Measurements from ENCODE around the gene FIBIN.
A peak's percentile ranks its signal among the peaks of the same experiment; 100 is the strongest.

The FIBIN gene

DNA sequence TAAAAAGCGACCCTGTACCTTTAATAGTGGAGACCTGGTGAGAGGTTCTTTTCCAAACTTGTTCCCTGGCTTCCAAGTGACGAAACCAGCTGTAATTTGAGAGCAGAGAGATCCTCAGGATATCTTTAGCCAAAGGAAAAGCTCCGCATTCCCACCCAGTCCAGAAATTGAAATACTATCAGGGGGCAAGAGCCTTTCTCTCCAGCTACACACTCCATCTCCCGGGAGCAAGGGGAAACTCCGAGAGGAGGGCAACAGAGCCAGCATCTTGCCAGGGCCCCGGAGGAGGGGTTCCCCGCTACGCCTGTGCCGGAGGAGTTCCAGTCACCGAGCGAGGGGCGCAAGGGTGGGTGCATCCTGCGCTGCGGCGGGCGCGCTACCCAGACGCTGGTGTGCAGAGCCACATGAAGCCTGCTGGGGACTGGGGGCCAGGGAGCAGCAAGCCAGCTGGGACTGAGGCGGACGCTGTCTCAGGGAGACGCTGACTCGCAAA, at the start of gene FIBIN:
Gene FIBIN (plus strand): TSS at position 148 of the 493 bp plus-strand sequence. CDS start 415 bp downstream, outside the sequence.
- Histone ChIP-seq H3K4me3 (ENCODE audit: low read length) (peak within 1 kb of the TSS; percentile 88), H3K9me3 (ENCODE audit: control insufficient read depth, low read length) (no peaks in the 10 kb centered on the region)
- DNase-seq (ENCODE audit: low read depth): peak; percentile 90

GRCh38 chr11:26944866-26945664, 48.8 kb upstream of the FIBIN start:
- peak overlapping the region; percentile 37 for H3K9ac ChIP-seq (ENCODE audit: low read length)
- peaks cover 65% of the 10 kb centered on the region for H3K4me1 ChIP-seq (ENCODE audit: control insufficient read depth, insufficient read depth, low read length)
- no peaks in the 10 kb centered on the region for H3K9me3 ChIP-seq (ENCODE audit: control insufficient read depth, low read length)
- H3K36me3 ChIP-seq (ENCODE audit: control insufficient read depth, insufficient read depth, low read length, severe bottlenecking): no peaks in the 10 kb centered on the region
- peak; percentile 68 for DNase-seq (ENCODE audit: low read depth)
- no peak overlapping the region for H3K4me3 ChIP-seq (ENCODE audit: low read length)
- H3K27me3 ChIP-seq (replicated peaks; ENCODE audit: control insufficient read depth, insufficient read depth, low read length): no peaks in the 10 kb centered on the region

More for the DNA sequence above, at the start of gene FIBIN:
- Histone ChIP-seq H3K36me3 (ENCODE audit: control insufficient read depth, insufficient read depth, low read length, severe bottlenecking) (no peaks in the 10 kb centered on the region), H3K4me1 (ENCODE audit: control insufficient read depth, insufficient read depth, low read length) (peaks cover 41% of the 10 kb centered on the region), H3K9ac (ENCODE audit: low read length) (peak within 1 kb of the TSS; percentile 92), H3K27me3 (replicated peaks; ENCODE audit: control insufficient read depth, insufficient read depth, low read length) (no peaks in the 10 kb centered on the region)

GRCh38 chr11:26946257-26946716, 47.6 kb upstream of the FIBIN start:
- Histone ChIP-seq H3K4me1 (ENCODE audit: control insufficient read depth, insufficient read depth, low read length) (peaks cover 75% of the 10 kb centered on the region), H3K4me3 (ENCODE audit: low read length) (no peak overlapping the region), H3K9ac (ENCODE audit: low read length) (peak overlapping the region; percentile 61), H3K36me3 (ENCODE audit: control insufficient read depth, insufficient read depth, low read length, severe bottlenecking) (no peaks in the 10 kb centered on the region), H3K9me3 (ENCODE audit: control insufficient read depth, low read length) (no peaks in the 10 kb centered on the region), H3K27me3 (replicated peaks; ENCODE audit: control insufficient read depth, insufficient read depth, low read length) (no peaks in the 10 kb centered on the region)
- peak; percentile 78 for DNase-seq (ENCODE audit: low read depth)

GRCh38 chr11:26947379-26947844, 46.5 kb upstream of the FIBIN start:
- Histone ChIP-seq H3K9me3 (ENCODE audit: control insufficient read depth, low read length) (no peaks in the 10 kb centered on the region), H3K4me3 (ENCODE audit: low read length) (no peak overlapping the region), H3K4me1 (ENCODE audit: control insufficient read depth, insufficient read depth, low read length) (peaks cover 81% of the 10 kb centered on the region), H3K27me3 (replicated peaks; ENCODE audit: control insufficient read depth, insufficient read depth, low read length) (no peaks in the 10 kb centered on the region), H3K36me3 (ENCODE audit: control insufficient read depth, insufficient read depth, low read length, severe bottlenecking) (no peaks in the 10 kb centered on the region), H3K9ac (ENCODE audit: low read length) (peak overlapping the region; percentile 51)
- DNase-seq (ENCODE audit: low read depth): peak; percentile 98

DNA sequence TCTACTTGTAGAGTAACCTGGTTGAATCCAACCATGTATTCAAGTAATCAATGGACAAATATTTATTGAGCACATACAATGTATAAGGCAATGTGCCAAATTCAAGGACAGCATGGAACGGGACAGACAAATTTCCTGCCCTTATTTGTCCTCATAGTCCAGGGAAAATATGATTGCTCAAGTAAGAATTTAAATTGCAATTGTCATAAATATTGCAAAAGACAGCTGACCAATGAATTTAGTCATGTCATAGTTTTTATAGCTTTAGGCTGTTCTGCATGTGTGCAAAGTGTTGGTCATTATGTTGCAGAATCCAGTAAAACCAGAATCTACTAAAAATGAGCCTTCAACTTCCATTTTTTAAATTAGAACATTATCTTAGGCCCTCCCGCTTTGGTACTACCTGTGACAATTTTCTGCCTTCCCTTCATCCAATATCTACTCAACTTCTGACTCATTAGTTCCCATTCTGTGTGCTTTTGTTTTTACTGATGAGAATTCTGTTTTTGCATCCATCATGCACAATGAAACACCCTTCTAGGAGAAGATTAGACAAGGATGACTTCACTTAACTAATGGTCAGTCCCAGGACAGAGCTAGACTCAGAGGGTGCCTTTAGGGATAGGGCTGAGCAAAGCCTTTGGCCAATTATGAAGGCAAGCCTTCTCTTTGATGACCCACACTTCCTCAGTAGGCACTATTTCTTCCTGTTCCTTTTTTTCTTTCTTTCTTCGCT, 45.8 kb upstream of the FIBIN start:
- Histone ChIP-seq H3K4me3 (ENCODE audit: low read length) (peak overlapping the region; percentile 47), H3K4me1 (ENCODE audit: control insufficient read depth, insufficient read depth, low read length) (peaks cover 76% of the 10 kb centered on the region), H3K27me3 (replicated peaks; ENCODE audit: control insufficient read depth, insufficient read depth, low read length) (no peaks in the 10 kb centered on the region), H3K36me3 (ENCODE audit: control insufficient read depth, insufficient read depth, low read length, severe bottlenecking) (no peaks in the 10 kb centered on the region), H3K9me3 (ENCODE audit: control insufficient read depth, low read length) (no peaks in the 10 kb centered on the region), H3K9ac (ENCODE audit: low read length) (peak overlapping the region; percentile 51)
- DNase-seq (ENCODE audit: low read depth): peak; percentile 84

DNA sequence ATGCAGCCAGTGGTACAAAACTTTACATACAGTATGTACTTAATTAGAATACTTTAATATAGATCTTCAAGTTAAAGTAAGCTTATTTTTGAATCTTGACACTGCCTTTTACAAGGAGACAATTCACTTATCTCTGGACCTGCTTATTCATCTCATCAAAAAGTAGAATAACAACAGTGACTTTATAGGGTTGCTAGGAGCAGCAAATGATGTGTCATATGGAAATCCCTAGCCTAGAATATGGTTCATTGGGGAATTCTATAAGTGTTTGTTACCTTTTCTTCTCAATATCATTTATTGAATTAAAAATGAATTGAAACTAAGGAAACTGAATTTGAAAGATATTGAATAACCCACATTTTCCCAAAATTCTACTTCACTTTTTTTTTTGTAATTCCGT, 45.0 kb upstream of the FIBIN start:
- Histone ChIP-seq H3K36me3 (ENCODE audit: control insufficient read depth, insufficient read depth, low read length, severe bottlenecking) (no peaks in the 10 kb centered on the region), H3K4me1 (ENCODE audit: control insufficient read depth, insufficient read depth, low read length) (peaks cover 68% of the 10 kb centered on the region), H3K9ac (ENCODE audit: low read length) (peak overlapping the region; percentile 51), H3K9me3 (ENCODE audit: control insufficient read depth, low read length) (no peaks in the 10 kb centered on the region), H3K27me3 (replicated peaks; ENCODE audit: control insufficient read depth, insufficient read depth, low read length) (no peaks in the 10 kb centered on the region), H3K4me3 (ENCODE audit: low read length) (no peak overlapping the region)
- no peak for DNase-seq (ENCODE audit: low read depth)

- peak overlapping the region; percentile 18 for H3K9ac ChIP-seq (ENCODE audit: low read length)
- no peak for DNase-seq (ENCODE audit: low read depth)
- H3K9me3 ChIP-seq (ENCODE audit: control insufficient read depth, low read length): no peaks in the 10 kb centered on the region
- H3K36me3 ChIP-seq (ENCODE audit: control insufficient read depth, insufficient read depth, low read length, severe bottlenecking): no peaks in the 10 kb centered on the region
- H3K4me3 ChIP-seq (ENCODE audit: low read length): peak overlapping the region; percentile 5
- peaks cover 63% of the 10 kb centered on the region for H3K4me1 ChIP-seq (ENCODE audit: control insufficient read depth, insufficient read depth, low read length)
- H3K27me3 ChIP-seq (replicated peaks; ENCODE audit: control insufficient read depth, insufficient read depth, low read length): no peaks in the 10 kb centered on the region
Observed at GRCh38 chr11:26949846-26950245, 44.1 kb upstream of the FIBIN start.

- Histone ChIP-seq H3K4me3 (ENCODE audit: low read length) (peak overlapping the region; percentile 5), H3K36me3 (ENCODE audit: control insufficient read depth, insufficient read depth, low read length, severe bottlenecking) (no peaks in the 10 kb centered on the region), H3K9ac (ENCODE audit: low read length) (peak overlapping the region; percentile 18), H3K9me3 (ENCODE audit: control insufficient read depth, low read length) (no peaks in the 10 kb centered on the region), H3K27me3 (replicated peaks; ENCODE audit: control insufficient read depth, insufficient read depth, low read length) (no peaks in the 10 kb centered on the region), H3K4me1 (ENCODE audit: control insufficient read depth, insufficient read depth, low read length) (peaks cover 59% of the 10 kb centered on the region)
- peak; percentile 73 for DNase-seq (ENCODE audit: low read depth)
Observed at GRCh38 chr11:26950260-26950719, 43.6 kb upstream of the FIBIN start.

DNA sequence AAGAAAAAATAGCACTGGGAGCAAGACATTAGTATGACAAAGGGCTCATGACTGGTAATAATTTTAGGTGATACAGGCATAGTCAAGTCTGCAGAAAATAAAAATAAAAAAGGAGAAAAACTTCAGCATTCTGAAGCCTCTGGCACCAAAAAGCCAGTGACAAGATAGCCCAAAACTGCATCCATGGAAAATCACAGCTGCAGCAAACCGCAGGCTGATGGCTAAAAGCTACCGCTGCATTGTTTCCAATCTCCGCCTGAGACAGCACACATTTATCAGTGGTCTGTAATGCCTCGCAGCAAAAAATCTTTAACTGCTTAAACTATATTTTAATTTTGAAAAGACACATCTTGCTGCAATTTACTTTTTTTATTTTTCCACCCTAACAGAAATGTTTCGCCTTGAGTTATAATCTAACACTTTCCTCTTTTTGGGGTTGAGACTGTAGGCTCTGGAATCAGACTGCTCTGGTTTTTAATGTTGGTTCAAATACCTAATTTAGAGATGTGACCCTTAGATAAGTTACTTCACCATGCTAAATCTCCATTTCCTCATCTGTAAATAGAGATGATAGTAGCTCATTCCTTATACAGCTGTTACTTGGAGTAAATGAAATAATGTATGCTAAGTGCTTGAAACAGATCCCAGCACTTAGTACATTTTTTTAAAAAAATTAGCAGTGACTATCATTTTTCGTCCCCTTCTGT, 42.0 kb upstream of the FIBIN start:
- H3K4me3 ChIP-seq (ENCODE audit: low read length): no peak overlapping the region
- H3K9ac ChIP-seq (ENCODE audit: low read length): no peak overlapping the region
- peaks cover 42% of the 10 kb centered on the region for H3K4me1 ChIP-seq (ENCODE audit: control insufficient read depth, insufficient read depth, low read length)
- no peak for DNase-seq (ENCODE audit: low read depth)
- H3K27me3 ChIP-seq (replicated peaks; ENCODE audit: control insufficient read depth, insufficient read depth, low read length): no peaks in the 10 kb centered on the region
- no peaks in the 10 kb centered on the region for H3K9me3 ChIP-seq (ENCODE audit: control insufficient read depth, low read length)
- H3K36me3 ChIP-seq (ENCODE audit: control insufficient read depth, insufficient read depth, low read length, severe bottlenecking): no peaks in the 10 kb centered on the region

GRCh38 chr11:26953770-26954392, 40.0 kb upstream of the FIBIN start:
- H3K36me3 ChIP-seq (ENCODE audit: control insufficient read depth, insufficient read depth, low read length, severe bottlenecking): no peaks in the 10 kb centered on the region
- H3K4me3 ChIP-seq (ENCODE audit: low read length): no peak overlapping the region
- H3K9ac ChIP-seq (ENCODE audit: low read length): no peak overlapping the region

More at GRCh38 chr11:26953770-26954392, 40.0 kb upstream of the FIBIN start:
- Histone ChIP-seq H3K4me1 (ENCODE audit: control insufficient read depth, insufficient read depth, low read length) (peaks cover 35% of the 10 kb centered on the region), H3K9me3 (ENCODE audit: control insufficient read depth, low read length) (no peaks in the 10 kb centered on the region), H3K27me3 (replicated peaks; ENCODE audit: control insufficient read depth, insufficient read depth, low read length) (no peaks in the 10 kb centered on the region)
- DNase-seq (ENCODE audit: low read depth): no peak
